Measurements from ENCODE around the gene MEGF9.

GRCh38 chr9:120692901-120693699 lies 21.2 kb downstream of the MEGF9 start:
- TF ChIP-seq CTCF (IDR thresholded peaks at IDR 0.05; ENCODE audit: insufficient read depth, low read depth, low read length) (no peak), EZH2 (IDR thresholded peaks at IDR 0.05; ENCODE audit: insufficient read depth, low read length) (no peak)

Measured in astrocyte (in vitro differentiated cells and primary cell).